ENCODE data around the gene MEA1.

Gene MEA1

DNA sequence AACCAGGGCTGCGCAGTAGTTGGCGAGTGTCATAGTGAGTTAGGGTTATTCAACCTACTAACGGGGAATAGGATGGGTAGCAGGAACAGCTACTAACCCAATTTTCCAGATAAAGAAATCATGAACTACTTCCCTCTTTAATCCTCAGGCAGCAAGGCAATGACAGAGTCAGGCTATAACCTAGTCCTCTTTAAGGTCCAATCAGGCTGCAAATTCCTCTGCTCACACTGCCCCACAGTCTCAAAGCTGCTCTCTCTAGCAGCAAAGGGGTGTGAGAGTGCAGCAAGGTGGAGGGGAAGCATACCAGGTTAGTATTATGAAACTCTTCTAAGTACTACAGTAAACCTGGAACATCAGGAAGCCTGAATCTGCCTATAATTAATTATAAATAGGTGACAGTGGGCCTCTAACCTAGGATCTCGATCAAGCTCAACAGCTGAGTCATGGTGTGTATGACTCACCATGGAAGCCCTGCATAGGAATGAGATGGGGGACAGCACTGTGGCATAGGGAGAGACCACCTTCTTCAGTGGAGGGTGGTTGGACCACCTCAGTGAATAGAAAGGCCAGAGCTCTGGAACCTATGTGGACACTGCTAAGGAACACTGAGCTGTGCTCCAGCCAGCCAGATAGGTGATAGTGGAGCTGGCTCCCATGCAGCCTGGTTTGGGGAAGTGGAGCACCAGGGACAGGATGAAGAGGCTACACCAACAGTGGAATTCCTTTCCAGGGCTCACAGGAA is 42.7 kb downstream of the MEA1 start:
- DNase-seq (ENCODE audit: low read depth) = no peak

- no peak for DNase-seq (ENCODE audit: low read depth)
Observed at GRCh38 chr6:42969934-42970333, 43.8 kb downstream of the MEA1 start.

GRCh38 chr6:42969431-42969830 is 44.3 kb downstream of the MEA1 start:
- DNase-seq (ENCODE audit: low read depth) = no peak

DNA sequence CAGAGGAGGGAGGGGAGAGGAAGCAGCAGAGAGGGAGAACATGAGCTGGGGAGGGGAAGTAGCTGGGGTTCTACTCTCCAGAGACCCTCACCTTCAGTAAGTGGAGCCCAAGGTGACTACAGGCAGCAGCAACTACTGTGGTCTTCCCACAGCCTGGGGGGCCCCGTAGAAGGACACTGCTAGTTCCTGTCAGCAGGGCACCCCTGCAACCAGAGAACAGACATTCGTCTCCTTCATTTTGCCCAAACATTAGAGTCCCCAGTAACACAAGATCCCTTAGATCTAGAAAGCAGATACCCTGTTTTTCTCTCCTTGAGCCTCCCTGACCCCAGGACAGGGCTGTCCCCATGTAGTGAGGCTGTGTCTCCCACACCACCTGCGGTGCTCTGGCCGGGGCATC is 45.0 kb downstream of the MEA1 start:
- no peak for DNase-seq (ENCODE audit: low read depth)

DNA sequence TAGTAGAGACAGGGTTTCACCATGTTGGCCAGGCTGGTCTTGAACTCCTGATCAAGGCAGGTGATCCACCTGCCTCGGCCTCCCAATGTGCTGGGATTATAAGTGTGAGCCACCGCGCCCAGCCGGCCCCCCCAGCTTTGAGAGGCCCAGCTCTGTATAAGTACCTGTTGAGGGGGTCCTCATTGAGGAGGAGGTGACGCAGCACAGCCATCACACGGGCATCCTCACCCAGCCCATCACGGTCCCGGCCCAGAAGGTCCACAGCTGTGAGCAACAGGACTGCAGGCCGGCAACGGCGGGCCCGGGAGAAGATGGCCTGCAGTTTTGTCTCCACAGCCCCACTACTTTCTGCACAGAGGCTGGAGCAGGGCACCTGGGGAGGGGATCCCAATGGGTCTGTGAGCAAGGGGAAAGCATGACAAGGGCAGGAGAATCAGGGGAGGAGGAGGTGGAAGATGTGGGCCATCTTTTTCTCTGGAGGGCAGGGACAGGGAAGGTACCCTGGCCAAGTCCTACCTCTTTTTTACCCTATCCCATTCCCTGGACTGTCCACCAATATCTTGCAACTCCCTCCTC is 45.5 kb downstream of the MEA1 start:
- DNase-seq (ENCODE audit: low read depth) = no peak

DNA sequence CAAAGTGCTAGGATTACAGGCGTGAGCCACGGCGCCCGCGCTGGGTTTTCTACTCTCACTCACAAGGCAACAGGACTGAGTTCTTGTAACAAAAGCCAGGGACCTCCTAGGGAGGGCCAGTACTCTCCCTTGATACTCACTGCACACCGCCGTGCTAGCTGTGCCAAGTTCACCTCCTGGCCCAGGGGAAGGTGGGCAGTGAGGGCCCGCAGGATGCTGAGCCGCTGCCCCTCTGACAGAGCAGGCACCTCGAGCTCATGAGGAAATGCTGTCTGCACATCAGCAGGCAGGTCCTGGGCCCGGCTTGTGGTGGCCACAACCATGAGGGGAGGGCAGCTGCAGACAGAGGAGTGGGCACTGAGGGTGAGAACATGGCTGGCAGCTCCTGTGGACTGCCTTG is 46.5 kb downstream of the MEA1 start:
- no peak for DNase-seq (ENCODE audit: low read depth)

DNA sequence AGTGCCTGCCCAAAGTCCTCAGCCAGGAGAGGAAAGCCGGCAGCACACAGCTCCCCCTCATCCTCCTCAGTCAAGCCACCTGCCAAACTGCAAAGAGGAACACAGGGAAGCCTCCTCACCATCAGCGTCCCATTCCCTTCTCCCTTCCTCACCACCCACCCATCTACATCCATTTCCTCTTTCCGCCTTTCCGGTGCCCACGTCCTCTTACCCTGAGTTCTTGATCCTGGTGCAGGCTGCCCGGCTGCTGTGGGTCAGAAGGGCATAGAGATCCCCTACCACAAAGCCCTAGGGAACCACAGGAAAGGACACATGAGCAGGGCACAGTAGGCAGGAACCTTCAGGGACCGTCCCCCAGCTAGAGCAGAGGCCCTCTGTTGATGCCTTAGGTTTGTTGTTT is 47.2 kb downstream of the MEA1 start:
- no peak for DNase-seq (ENCODE audit: low read depth)

GRCh38 chr6:42963855-42964605 is 49.7 kb downstream of the MEA1 start:
- no peak for DNase-seq (ENCODE audit: low read depth)

DNA sequence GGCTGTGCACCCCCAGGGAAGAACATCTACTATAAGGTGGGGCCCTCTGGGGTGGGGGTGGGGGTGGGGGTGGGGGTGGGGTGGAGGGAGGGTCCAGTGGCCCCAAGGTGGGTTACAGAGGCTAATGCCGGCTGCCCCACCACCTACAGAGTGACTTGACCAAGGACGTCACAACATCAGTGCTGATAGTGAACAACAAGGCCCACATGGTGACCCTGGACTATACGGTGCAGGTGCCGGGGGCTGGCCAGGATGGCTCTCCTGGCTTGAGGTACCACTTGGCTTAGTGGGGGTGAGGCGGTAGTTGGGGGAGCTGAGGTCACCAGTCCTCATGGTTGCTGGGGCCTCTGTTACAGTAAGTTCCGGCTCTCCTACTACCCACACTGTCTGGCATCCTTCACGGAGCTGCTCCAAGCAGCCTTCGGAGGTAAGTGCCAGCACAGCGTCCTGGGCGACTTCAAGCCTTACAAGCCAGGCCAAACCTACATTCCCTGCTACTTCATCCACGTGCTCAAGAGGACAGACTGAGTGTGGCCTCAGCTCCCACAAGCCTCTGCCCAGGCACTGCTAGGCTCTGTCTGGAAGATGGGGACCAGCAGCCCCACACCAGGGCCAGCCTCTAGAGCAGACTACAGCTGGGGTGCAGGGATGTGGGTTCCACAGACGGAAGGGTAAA is 50.4 kb downstream of the MEA1 start:
- no peak for DNase-seq (ENCODE audit: low read depth)

- no peak for DNase-seq (ENCODE audit: low read depth)
Observed at GRCh38 chr6:42962502-42963178, 51.1 kb downstream of the MEA1 start.

DNA sequence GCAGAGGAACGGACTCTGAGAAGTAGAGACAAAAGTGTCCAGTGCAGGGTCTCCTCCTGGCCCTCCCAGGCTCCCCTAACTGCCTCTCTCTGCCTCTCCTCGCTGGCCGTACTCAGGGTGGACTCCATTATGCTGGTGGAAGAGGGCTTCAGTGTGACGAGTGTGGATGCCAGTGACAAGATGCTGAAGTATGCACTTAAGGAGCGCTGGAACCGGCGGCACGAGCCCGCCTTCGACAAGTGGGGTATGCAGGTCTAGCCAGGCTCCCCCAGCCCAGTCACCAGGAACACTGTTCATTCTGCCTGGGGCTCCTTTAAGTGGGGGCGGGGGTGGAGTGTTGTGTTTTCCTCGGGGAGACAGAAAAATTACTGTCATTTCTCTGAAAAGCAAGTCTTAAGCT is 51.6 kb downstream of the MEA1 start:
- DNase-seq (ENCODE audit: low read depth) = no peak
